ENCODE measurements around the gene GGACT. TPM values are rescaled to one million over a fixed set of nuclear protein-coding genes. Genes with fewer than 3 reads are reported as not detected.

The GGACT gene
- total and polyA plus RNA-seq, 2 donors: 3.2 to 3.5 TPM

DNA sequence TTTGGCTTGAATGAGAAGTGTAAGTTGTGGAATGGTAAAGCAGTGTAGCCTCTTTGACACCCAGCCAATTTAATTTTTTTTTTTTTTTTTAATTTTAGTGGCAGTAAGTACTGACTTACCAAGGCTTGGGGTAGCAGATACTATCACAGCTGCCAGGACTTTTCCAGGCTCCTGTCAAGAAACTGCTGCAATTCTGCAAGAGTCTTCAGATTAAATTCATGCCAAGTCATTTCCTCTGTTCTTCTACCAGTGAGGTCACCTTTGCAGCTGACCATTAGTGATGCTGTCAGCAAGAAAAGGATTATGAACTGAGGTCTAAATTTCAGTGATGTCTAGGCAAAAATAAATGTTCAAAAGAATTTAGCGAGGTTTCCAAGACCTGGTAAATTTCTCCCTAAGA is 91.2 kb downstream of the GGACT start:
- H3K36me3 ChIP-seq (ENCODE audit: insufficient read depth): no peaks in the 10 kb centered on the region
- 99% methylated on average over 1 of the region's 1 CpG for WGBS
- DNase-seq (ENCODE audit: extremely low spot score): no peak
- no peak overlapping the region for H3K27ac ChIP-seq (ENCODE audit: low read depth)
- no peak overlapping the region for H3K4me3 ChIP-seq (ENCODE audit: low read depth, low read length)
- no peaks in the 10 kb centered on the region for H3K4me1 ChIP-seq (ENCODE audit: insufficient read depth)

DNA sequence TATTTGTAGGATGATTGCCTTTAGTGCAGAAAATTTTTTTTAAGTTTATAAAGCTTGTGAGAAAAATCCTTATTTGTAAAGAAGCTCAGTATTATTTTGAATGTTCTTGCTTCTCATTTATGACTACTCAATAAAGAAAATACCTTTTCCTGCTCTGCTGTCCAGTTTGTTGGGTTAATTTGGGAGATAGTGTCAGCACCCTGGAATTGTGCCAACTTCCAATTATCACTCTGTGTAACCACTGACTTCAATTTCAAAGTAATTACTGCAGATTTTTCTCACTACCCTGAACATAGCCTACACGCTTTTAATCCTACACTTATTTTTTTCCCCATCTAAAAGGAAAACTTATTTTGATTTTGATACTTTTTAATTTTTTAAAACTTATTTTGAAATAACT is 93.1 kb downstream of the GGACT start:
- no peaks in the 10 kb centered on the region for H3K4me1 ChIP-seq (ENCODE audit: insufficient read depth)
- 98% methylated on average over 1 of the region's 1 CpG for WGBS
- H3K36me3 ChIP-seq (ENCODE audit: insufficient read depth): no peaks in the 10 kb centered on the region
- H3K4me3 ChIP-seq (ENCODE audit: low read depth, low read length): no peak overlapping the region
- H3K27ac ChIP-seq (ENCODE audit: low read depth): no peak overlapping the region
- DNase-seq (ENCODE audit: extremely low spot score): no peak

DNA sequence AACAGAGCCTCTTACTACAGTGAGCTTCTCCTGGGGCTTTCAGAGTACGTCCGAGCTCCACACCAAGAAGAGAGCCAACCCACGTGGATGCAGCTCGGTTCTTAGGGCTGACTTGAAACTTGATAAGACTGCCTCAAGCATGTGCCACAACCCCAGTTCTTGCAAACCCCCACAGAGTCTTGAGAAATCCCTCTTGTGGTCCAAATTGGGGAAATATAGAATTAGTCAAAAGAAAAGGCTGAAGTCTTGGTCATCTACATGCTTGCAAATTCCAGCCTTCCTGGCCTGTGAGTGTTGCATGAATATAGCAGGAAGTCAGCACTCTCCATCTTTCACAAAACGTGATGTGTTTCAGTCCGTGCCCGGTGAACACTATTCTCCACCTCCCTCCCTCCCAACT is 95.2 kb downstream of the GGACT start:
- 96% methylated on average over 7 of the region's 7 CpGs for WGBS
- no peak for DNase-seq (ENCODE audit: extremely low spot score)
- no peak overlapping the region for H3K4me3 ChIP-seq (ENCODE audit: low read depth, low read length)
- H3K4me1 ChIP-seq (ENCODE audit: insufficient read depth): no peaks in the 10 kb centered on the region
- no peaks in the 10 kb centered on the region for H3K36me3 ChIP-seq (ENCODE audit: insufficient read depth)
- H3K27ac ChIP-seq (ENCODE audit: low read depth): no peak overlapping the region

DNA sequence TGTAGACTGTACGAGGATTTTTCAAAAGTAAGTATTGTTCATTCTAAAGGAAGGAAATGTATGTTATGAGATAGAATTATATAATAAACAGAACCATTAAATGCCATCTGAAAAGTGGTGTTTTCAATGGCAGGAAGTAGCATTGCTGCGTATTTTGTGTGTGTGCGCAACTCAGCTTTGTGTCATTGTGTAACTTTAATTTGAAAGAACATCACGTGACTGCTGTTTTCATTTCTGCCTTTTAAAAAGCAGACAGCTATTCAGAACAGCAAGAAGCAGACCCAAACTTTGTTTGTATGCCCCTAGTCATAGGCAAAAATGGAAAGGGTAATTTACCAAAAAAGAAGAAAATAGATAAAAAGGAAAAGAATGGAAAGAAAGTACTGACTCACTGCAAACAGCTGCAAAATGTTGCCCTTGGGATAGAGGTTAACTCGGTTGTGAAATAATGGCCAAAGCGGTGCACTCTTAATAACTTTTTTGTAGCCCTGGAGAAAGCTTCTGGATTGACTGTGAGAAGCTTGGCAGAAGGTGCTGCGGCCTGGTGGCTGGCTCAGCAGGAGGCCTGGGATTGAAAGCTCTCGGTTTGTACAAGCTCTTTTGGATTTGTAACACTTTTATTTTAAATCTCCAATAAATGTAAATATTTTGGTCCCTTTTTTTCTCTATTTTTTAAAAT is 97.3 kb downstream of the GGACT start:
- Histone ChIP-seq H3K4me3 (ENCODE audit: low read depth, low read length) (no peak overlapping the region), H3K36me3 (ENCODE audit: insufficient read depth) (no peaks in the 10 kb centered on the region), H3K4me1 (ENCODE audit: insufficient read depth) (no peaks in the 10 kb centered on the region), H3K27ac (ENCODE audit: low read depth) (no peak overlapping the region)
- no peak for DNase-seq (ENCODE audit: extremely low spot score)
- 69% methylated on average over 8 of the region's 8 CpGs for WGBS

DNA sequence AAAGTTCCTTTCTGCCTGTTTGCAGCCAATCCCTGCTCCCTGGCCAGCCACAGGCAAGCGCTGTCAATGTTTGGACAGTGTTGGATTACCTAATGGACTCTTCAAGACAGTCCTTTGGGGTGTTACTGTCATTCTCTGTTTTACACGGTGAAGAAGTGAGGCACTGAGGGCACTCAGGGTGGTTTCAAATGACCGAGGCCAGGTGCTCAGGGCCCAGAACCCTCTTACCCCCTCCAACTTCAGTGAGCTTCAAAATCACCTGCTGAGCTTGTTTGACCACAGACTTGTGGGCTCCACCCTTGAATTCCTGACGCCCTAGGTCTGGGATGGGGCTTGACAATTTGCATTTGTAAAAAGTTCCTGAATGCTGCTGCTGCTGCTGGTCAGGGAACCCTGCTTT is 97.9 kb downstream of the GGACT start:
- peak; percentile 14 for DNase-seq (ENCODE audit: extremely low spot score)
- Histone ChIP-seq H3K36me3 (ENCODE audit: insufficient read depth) (no peaks in the 10 kb centered on the region), H3K4me1 (ENCODE audit: insufficient read depth) (no peaks in the 10 kb centered on the region), H3K27ac (ENCODE audit: low read depth) (no peak overlapping the region), H3K4me3 (ENCODE audit: low read depth, low read length) (no peak overlapping the region)
- WGBS: 68% methylated on average over 4 of the region's 4 CpGs

DNA sequence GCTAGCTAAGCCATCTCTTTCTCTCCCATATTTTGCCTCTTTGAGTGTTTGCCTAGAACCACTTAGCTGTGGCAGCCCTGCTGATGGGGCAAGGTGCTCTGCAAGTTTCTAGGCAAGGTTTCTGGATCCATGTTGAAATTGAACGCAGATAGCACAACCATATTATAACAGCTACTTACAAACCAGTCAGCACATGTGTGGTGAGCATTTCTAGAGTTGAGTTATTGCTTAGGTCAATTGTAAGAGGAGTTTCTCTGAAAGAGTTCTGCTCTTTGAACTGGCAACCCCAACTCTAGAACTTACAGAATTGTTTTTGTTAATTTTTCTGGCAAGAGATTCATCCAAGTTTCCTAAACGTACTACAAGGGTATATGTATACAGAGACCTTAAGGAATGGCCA is 103.3 kb downstream of the GGACT start:
- Histone ChIP-seq H3K27ac (ENCODE audit: low read depth) (no peak overlapping the region), H3K36me3 (ENCODE audit: insufficient read depth) (no peaks in the 10 kb centered on the region), H3K4me1 (ENCODE audit: insufficient read depth) (no peaks in the 10 kb centered on the region), H3K4me3 (ENCODE audit: low read depth, low read length) (no peak overlapping the region)
- 81% methylated on average over 2 of the region's 2 CpGs for WGBS
- no peak for DNase-seq (ENCODE audit: extremely low spot score)

DNA sequence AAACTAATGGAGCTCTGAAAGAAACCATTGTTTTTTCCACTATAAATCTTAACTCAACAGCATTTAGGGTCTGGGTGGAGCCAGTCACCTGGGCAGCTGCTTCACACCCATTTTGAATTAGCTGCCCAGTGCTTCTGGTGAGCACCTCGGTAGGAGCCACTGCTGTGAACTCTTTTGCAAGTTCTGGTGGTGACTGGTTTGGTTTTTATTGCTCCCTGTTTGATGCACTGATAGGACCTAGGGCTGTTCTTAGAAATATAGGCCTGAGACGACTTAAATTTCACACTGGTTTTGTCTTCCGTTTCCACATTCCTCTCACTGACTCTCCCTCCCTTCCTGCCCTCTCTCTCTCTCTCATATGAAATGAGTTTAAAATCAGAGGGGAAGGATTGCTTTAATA is 103.9 kb downstream of the GGACT start:
- 82% methylated on average over 3 of the region's 3 CpGs for WGBS
- no peak overlapping the region for H3K27ac ChIP-seq (ENCODE audit: low read depth)
- H3K4me3 ChIP-seq (ENCODE audit: low read depth, low read length): no peak overlapping the region
- DNase-seq (ENCODE audit: extremely low spot score): no peak
- no peaks in the 10 kb centered on the region for H3K36me3 ChIP-seq (ENCODE audit: insufficient read depth)
- H3K4me1 ChIP-seq (ENCODE audit: insufficient read depth): no peaks in the 10 kb centered on the region

DNA sequence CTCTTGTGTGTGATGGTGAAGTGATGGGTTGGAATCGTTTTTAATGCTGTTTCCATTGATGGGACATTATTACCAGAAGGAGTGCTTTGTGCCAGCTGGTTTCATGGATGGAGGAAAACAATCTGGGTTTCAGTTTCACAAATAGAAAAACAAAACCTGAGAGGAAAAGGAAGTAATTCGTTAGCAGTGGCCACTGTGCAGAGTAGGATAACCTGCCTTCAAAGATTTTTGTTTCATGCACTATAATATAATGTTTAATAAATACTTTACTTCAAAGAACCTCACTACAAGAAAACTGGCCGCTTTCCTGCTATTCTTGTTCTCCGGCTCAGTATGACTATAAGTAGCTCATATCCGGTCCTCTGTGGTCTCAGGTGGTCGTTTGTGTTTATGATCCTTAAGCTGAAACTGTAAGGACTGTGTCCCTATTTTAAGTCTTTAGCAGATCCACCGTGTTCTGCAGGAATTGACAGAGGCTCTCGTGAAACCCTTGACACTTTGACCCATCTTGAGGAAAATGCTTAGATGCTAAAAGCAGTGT is 104.7 kb downstream of the GGACT start:
- WGBS: 67% methylated on average over 8 of the region's 8 CpGs
- H3K4me3 ChIP-seq (ENCODE audit: low read depth, low read length): no peak overlapping the region
- no peaks in the 10 kb centered on the region for H3K4me1 ChIP-seq (ENCODE audit: insufficient read depth)
- DNase-seq (ENCODE audit: extremely low spot score): no peak
- no peaks in the 10 kb centered on the region for H3K36me3 ChIP-seq (ENCODE audit: insufficient read depth)
- H3K27ac ChIP-seq (ENCODE audit: low read depth): no peak overlapping the region

DNA sequence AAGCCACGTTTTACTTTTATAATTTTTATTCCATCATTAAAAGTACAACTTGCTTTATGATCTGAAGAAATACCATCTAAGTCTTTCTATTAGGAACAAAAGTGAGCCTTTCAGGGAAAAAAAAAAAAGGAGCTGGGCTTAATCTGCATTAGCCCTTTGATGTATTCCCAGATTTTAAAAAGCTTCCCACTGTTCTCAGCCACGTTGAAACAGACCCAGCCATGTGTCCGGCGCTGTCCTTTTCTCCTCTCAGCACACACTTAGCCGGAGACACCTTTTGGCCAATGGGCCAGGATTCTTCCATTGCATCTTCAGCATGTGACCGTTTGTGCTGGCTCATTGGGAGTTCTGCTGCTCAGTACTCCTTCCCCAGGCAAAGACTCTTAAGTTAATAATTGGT is 105.5 kb downstream of the GGACT start:
- WGBS: 82% methylated on average over 6 of the region's 6 CpGs
- no peak for DNase-seq (ENCODE audit: extremely low spot score)
- Histone ChIP-seq H3K4me1 (ENCODE audit: insufficient read depth) (no peaks in the 10 kb centered on the region), H3K27ac (ENCODE audit: low read depth) (no peak overlapping the region), H3K36me3 (ENCODE audit: insufficient read depth) (no peaks in the 10 kb centered on the region), H3K4me3 (ENCODE audit: low read depth, low read length) (no peak overlapping the region)

DNA sequence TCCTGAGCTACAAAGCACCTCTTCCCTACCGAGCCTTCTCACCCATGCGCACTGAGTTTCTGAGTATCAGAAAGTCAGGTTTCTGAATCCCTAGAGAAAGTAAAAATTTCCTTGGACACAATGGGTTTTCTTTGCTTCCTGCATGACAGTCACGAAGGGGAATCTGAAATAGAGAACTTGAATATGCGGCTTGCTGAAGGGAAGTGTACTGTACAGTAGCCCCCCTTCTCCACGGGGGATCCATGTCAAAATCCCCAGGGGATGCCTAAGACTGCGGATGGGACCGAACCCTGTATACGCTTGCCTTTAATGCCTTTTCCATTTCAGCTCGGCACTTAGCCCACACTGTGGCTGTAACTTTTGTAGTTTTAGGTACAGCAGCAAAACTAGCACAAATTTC is 107.9 kb downstream of the GGACT start:
- H3K4me3 ChIP-seq (ENCODE audit: low read depth, low read length): no peak overlapping the region
- H3K27ac ChIP-seq (ENCODE audit: low read depth): no peak overlapping the region
- 93% methylated on average over 9 of the region's 9 CpGs for WGBS
- no peaks in the 10 kb centered on the region for H3K36me3 ChIP-seq (ENCODE audit: insufficient read depth)
- DNase-seq (ENCODE audit: extremely low spot score): no peak
- H3K4me1 ChIP-seq (ENCODE audit: insufficient read depth): no peaks in the 10 kb centered on the region

Other genes starting within 250 kb of the GGACT start
- 29.7 TPM for gene TMTC4, start 86.0 kb upstream of the GGACT start, total RNA-seq
- 14.0 TPM for gene TMTC4, start 86.0 kb upstream of the GGACT start, polyA plus RNA-seq